Activated CD8-positive, alpha-beta memory T cell treated with anti-CD3 and anti-CD28 coated beads for 36 hours (primary cell): ENCODE data around the gene LIPC. TPM values are rescaled to one million over a fixed set of nuclear protein-coding genes. Genes with fewer than 3 reads are reported as not detected.

Experiments
- CTCF ChIA-PET: fragments of 350-600 bp; sonication (Branson Sonifier 250); formaldehyde crosslinking; loops from one replicate; lab custom pipeline; 2021; ENCODE audit warnings: antibody characterized with exemption; lab: Charles Lee
- POLR2A ChIA-PET: fragments of 350-600 bp; sonication (Branson Sonifier 250); formaldehyde crosslinking; loops from one replicate; lab custom pipeline; 2021; ENCODE audit warnings: antibody characterized with exemption; lab: Charles Lee
- total RNA-seq, 2 experiments: library from RNA; stranded (reverse); gene quantifications; one replicate each; pipeline ENCODE4 v1.2.3, GENCODE V29; 2021

The LIPC gene
- total RNA-seq = 1 to 10 TPM; 1.0 to 1.1 TPM

GRCh38 chr15:58431221-58432149, at the start of gene LIPC:
LIPC (plus strand) TSS chr15:58431991; CDS start chr15:58432033, 42 bp downstream.
- POLR2A ChIA-PET = no interaction called here
- CTCF ChIA-PET = no interaction called here

GRCh38 chr15:58383876-58384275, 47.9 kb upstream of the LIPC start:
- CTCF ChIA-PET = interaction anchor here (0.6 kb wide), 1 partner anchor 17 kb away, joined by 7 read pairs; no protein-coding TSS in a partner anchor
- POLR2A ChIA-PET = no interaction called here

GRCh38 chr15:58384667-58385066, 47.1 kb upstream of the LIPC start:
- CTCF ChIA-PET = interaction anchor here (0.6 kb wide), 1 partner anchor 18 kb away, joined by 7 read pairs; no protein-coding TSS in a partner anchor
- POLR2A ChIA-PET = interaction anchor here (0.5 kb wide), 1 partner anchor 73 kb away, joined by 3 read pairs; no protein-coding TSS in a partner anchor

- ChIA-PET POLR2A (no interaction called here), CTCF (no interaction called here)
Measured at GRCh38 chr15:58386081-58386480, 45.7 kb upstream of the LIPC start.

GRCh38 chr15:58386641-58387040, 45.1 kb upstream of the LIPC start:
- CTCF ChIA-PET = no interaction called here
- POLR2A ChIA-PET = no interaction called here

- CTCF ChIA-PET = no interaction called here
- POLR2A ChIA-PET = no interaction called here
Measured at GRCh38 chr15:58387130-58387529, 44.7 kb upstream of the LIPC start.

GRCh38 chr15:58388211-58388610, 43.6 kb upstream of the LIPC start:
- CTCF ChIA-PET = no interaction called here
- POLR2A ChIA-PET = no interaction called here

- POLR2A ChIA-PET = no interaction called here
- CTCF ChIA-PET = no interaction called here
Measured at GRCh38 chr15:58390118-58390517, 41.7 kb upstream of the LIPC start.

- CTCF ChIA-PET = no interaction called here
Measured at GRCh38 chr15:58390655-58391054, 41.1 kb upstream of the LIPC start.

GRCh38 chr15:58391088-58391487, 40.7 kb upstream of the LIPC start:
- ChIA-PET POLR2A (no interaction called here), CTCF (no interaction called here)

More at GRCh38 chr15:58390655-58391054, 41.1 kb upstream of the LIPC start:
- POLR2A ChIA-PET = no interaction called here

GRCh38 chr15:58392141-58392540, 39.6 kb upstream of the LIPC start:
- ChIA-PET CTCF (no interaction called here), POLR2A (no interaction called here)

- POLR2A ChIA-PET = no interaction called here
- CTCF ChIA-PET = no interaction called here
Measured at GRCh38 chr15:58392611-58393161, 39.1 kb upstream of the LIPC start.

GRCh38 chr15:58393241-58393662, 38.5 kb upstream of the LIPC start:
- CTCF ChIA-PET = no interaction called here
- POLR2A ChIA-PET = no interaction called here

GRCh38 chr15:58396181-58396580, 35.6 kb upstream of the LIPC start:
- ChIA-PET CTCF (interaction anchor here (0.6 kb wide), 1 partner anchor 56 kb away, joined by 3 read pairs; no protein-coding TSS in a partner anchor), POLR2A (no interaction called here)

- CTCF ChIA-PET = no interaction called here
- POLR2A ChIA-PET = no interaction called here
Measured at GRCh38 chr15:58398071-58398470, 33.7 kb upstream of the LIPC start.

- ChIA-PET CTCF (no interaction called here), POLR2A (no interaction called here)
Measured at GRCh38 chr15:58398643-58399042, 33.1 kb upstream of the LIPC start.

GRCh38 chr15:58399739-58400138, 32.1 kb upstream of the LIPC start:
- ChIA-PET POLR2A (no interaction called here), CTCF (no interaction called here)

- POLR2A ChIA-PET = no interaction called here
Measured at GRCh38 chr15:58401276-58401675, 30.5 kb upstream of the LIPC start.

GRCh38 chr15:58401991-58402649, 29.7 kb upstream of the LIPC start:
- CTCF ChIA-PET = no interaction called here
- POLR2A ChIA-PET = no interaction called here

More at GRCh38 chr15:58401276-58401675, 30.5 kb upstream of the LIPC start:
- CTCF ChIA-PET = no interaction called here

- ChIA-PET CTCF (no interaction called here), POLR2A (no interaction called here)
Measured at GRCh38 chr15:58403581-58403980, 28.2 kb upstream of the LIPC start.
